GM18511 (cell line): ENCODE results near the gene COL15A1.

Source experiments
- ATAC-seq: cut with Tn5 transposase; IDR thresholded peaks from one replicate; pipeline ENCODE4 v1.9.1; 2021; ENCODE audit warnings: mild to moderate bottlenecking, moderate library complexity; ENCODE audit not compliant: unreplicated experiment

Gene COL15A1

GRCh38 chr9:99051851-99052250 lies 108.1 kb downstream of the COL15A1 start:
- no peak for ATAC-seq

GRCh38 chr9:99052815-99053715 lies 109.4 kb downstream of the COL15A1 start:
- ATAC-seq: no peak

- no peak for ATAC-seq
Observed at GRCh38 chr9:99054581-99054980, 110.9 kb downstream of the COL15A1 start.

GRCh38 chr9:99055384-99055783 lies 111.7 kb downstream of the COL15A1 start:
- no peak for ATAC-seq

GRCh38 chr9:99056186-99056585 lies 112.5 kb downstream of the COL15A1 start:
- no peak for ATAC-seq

- ATAC-seq: peak; percentile 41
Observed at GRCh38 chr9:99056886-99057664, 113.4 kb downstream of the COL15A1 start.

GRCh38 chr9:99057665-99058625 lies 114.2 kb downstream of the COL15A1 start:
- peak; percentile 80 for ATAC-seq

- ATAC-seq: peak; percentile 79
Observed at GRCh38 chr9:99058964-99059921, 115.5 kb downstream of the COL15A1 start.

GRCh38 chr9:99060621-99061020 lies 116.9 kb downstream of the COL15A1 start:
- no peak for ATAC-seq

- no peak for ATAC-seq
Observed at GRCh38 chr9:99062549-99062948, 118.8 kb downstream of the COL15A1 start.

- ATAC-seq: no peak
Observed at GRCh38 chr9:99063522-99063921, 119.8 kb downstream of the COL15A1 start.

GRCh38 chr9:99066571-99066970 lies 122.9 kb downstream of the COL15A1 start:
- no peak for ATAC-seq

- no peak for ATAC-seq
Observed at GRCh38 chr9:99069075-99069474, 125.4 kb downstream of the COL15A1 start.

GRCh38 chr9:99069546-99069945 lies 125.8 kb downstream of the COL15A1 start:
- no peak for ATAC-seq

GRCh38 chr9:99070681-99071080 lies 127.0 kb downstream of the COL15A1 start:
- no peak for ATAC-seq

- ATAC-seq: no peak
Observed at GRCh38 chr9:99071313-99072039, 127.8 kb downstream of the COL15A1 start.

GRCh38 chr9:99072040-99072394 lies 128.3 kb downstream of the COL15A1 start:
- no peak for ATAC-seq

GRCh38 chr9:99073347-99073746 lies 129.6 kb downstream of the COL15A1 start:
- no peak for ATAC-seq
